Measurements from ENCODE around the gene ABCC11.
"Not testable (repeated sequence)": the region's sequence is repeated elsewhere in the genome, so short reads cannot be mapped to it uniquely, and the experiment has no call there.

ABCC11 gene

DNA sequence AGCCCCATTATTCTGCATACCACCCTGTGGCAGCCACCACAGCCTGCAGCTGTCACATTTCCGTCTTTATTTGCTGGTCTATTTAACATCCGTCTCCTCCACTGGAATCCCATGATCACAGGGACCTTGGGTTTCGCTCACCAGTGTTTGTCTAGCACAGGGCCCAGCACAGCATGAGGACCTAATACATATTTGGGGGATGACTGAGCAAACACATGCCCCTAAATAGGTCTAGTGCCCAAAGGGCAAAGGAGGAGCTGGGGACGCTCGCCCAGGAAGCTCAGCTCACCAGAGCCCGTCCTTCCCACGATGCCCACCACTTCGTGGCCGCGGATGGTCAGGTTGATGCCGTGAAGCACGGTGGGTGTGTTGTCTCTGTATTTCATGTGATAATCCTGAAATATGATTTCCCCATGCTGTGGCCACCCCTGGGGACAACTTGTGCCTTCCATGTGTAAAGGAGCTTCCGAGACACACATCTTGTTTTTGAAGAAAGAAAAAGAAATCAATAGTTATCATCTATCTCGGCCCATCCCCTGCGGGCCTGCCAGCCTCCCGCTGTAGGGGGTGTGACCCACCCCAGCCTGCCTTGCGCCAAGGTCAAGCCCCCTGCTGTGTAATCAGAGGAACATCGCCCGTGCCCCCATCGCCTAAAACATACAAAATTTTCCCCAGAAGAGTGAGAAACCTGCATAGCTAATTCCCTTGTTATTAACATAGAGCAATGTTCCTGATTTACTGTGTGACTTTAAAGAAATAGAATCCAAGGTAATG, 70.5 kb downstream of the ABCC11 start:
- TF ChIP-seq, protein P1, sequence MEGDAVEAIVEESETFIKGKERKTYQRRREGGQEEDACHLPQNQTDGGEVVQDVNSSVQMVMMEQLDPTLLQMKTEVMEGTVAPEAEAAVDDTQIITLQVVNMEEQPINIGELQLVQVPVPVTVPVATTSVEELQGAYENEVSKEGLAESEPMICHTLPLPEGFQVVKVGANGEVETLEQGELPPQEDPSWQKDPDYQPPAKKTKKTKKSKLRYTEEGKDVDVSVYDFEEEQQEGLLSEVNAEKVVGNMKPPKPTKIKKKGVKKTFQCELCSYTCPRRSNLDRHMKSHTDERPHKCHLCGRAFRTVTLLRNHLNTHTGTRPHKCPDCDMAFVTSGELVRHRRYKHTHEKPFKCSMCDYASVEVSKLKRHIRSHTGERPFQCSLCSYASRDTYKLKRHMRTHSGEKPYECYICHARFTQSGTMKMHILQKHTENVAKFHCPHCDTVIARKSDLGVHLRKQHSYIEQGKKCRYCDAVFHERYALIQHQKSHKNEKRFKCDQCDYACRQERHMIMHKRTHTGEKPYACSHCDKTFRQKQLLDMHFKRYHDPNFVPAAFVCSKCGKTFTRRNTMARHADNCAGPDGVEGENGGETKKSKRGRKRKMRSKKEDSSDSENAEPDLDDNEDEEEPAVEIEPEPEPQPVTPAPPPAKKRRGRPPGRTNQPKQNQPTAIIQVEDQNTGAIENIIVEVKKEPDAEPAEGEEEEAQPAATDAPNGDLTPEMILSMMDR (IDR thresholded peaks at IDR 0.05; ENCODE audit: insufficient read depth, low read depth, low read length, missing control alignments): no peak
- no peak for DNase-seq (ENCODE audit: low read depth)
- H3K4me3 ChIP-seq (ENCODE audit: low read length): no peak overlapping the region

- DNase-seq (ENCODE audit: low read depth): no peak
- TF ChIP-seq, protein P1 (IDR thresholded peaks at IDR 0.05; ENCODE audit: insufficient read depth, low read depth, low read length, missing control alignments): no peak
These were observed 73.5 kb downstream of the ABCC11 start for GRCh38 chr16:48173889-48174288.

DNA sequence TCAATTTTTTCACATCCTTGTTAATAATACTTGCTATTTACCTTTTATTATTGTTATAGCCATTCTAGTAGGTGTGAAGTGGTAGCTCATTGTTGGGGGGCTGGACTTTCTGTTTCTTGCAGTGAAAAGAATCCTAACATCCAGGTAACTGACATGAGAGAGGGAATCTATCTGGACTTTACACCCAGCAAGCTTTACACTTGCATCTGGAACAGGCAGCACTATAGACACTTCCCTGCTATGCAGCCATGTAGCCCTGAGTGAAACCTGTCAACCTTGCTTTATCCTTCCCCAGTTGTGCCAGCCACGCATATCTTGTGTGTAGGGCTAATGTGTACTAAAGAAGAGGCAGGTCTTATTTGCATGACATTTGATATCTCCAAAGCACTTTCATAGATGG, 74.7 kb downstream of the ABCC11 start:
- DNase-seq (ENCODE audit: low read depth): no peak
- H3K4me3 ChIP-seq (ENCODE audit: low read length): no peak overlapping the region
- TF ChIP-seq, protein P1 (IDR thresholded peaks at IDR 0.05; ENCODE audit: insufficient read depth, low read depth, low read length, missing control alignments): no peak

More at GRCh38 chr16:48173889-48174288, 73.5 kb downstream of the ABCC11 start:
- no peak overlapping the region for H3K4me3 ChIP-seq (ENCODE audit: low read length)

GRCh38 chr16:48169896-48170295, 77.4 kb downstream of the ABCC11 start:
- TF ChIP-seq, protein P1 (IDR thresholded peaks at IDR 0.05; ENCODE audit: insufficient read depth, low read depth, low read length, missing control alignments): no peak
- H3K4me3 ChIP-seq (ENCODE audit: low read length): no peak overlapping the region
- no peak for DNase-seq (ENCODE audit: low read depth)

- TF ChIP-seq, protein P1 (IDR thresholded peaks at IDR 0.05; ENCODE audit: insufficient read depth, low read depth, low read length, missing control alignments): no peak
- no peak overlapping the region for H3K4me3 ChIP-seq (ENCODE audit: low read length)
- no peak for DNase-seq (ENCODE audit: low read depth)
These were observed 79.3 kb downstream of the ABCC11 start for GRCh38 chr16:48168075-48168474.

GRCh38 chr16:48166617-48167016, 80.7 kb downstream of the ABCC11 start:
- not testable (repeated sequence) for DNase-seq (ENCODE audit: low read depth); H3K4me3 ChIP-seq (ENCODE audit: low read length)

DNA sequence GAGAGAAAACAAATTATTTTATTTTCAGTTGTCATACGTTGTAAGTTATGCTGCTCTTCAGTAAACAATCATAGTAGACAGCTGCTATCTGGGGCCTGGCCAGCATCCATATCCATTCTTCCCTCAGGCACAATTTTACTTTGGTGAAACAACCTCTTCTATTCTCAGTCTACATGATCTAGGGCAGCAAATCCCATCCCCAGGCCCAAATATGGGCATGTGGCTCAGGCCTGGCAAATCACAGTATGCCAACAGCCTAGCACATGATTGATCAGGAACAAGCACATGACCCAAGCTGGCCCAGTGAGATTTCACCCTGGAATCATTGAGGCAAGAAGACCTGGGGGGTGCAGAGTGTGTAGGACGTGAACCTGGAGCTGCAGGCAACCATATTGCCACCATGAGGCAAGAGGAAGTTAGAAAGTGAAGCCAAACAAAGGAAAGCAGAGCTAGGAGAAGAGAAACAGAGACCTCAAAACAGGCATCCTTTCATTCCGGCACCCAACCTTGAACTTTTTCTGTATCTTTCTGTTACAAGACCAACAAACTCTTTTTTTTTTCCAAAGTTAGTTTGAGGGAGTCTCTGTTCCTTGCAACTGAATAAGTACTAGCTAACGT, 81.3 kb downstream of the ABCC11 start:
- peak; percentile 52 for DNase-seq (ENCODE audit: low read depth)
- TF ChIP-seq, protein P1 (IDR thresholded peaks at IDR 0.05; ENCODE audit: insufficient read depth, low read depth, low read length, missing control alignments): no peak
- no peak overlapping the region for H3K4me3 ChIP-seq (ENCODE audit: low read length)
